NK-92 (cell line): ENCODE results near the gene DMRT1.

Experiments
- DNase-seq: peaks from one replicate; lab custom pipeline; 2025; ENCODE audit not compliant: unreplicated experiment; lab: John Stamatoyannopoulos, UW

DMRT1 gene

DNA sequence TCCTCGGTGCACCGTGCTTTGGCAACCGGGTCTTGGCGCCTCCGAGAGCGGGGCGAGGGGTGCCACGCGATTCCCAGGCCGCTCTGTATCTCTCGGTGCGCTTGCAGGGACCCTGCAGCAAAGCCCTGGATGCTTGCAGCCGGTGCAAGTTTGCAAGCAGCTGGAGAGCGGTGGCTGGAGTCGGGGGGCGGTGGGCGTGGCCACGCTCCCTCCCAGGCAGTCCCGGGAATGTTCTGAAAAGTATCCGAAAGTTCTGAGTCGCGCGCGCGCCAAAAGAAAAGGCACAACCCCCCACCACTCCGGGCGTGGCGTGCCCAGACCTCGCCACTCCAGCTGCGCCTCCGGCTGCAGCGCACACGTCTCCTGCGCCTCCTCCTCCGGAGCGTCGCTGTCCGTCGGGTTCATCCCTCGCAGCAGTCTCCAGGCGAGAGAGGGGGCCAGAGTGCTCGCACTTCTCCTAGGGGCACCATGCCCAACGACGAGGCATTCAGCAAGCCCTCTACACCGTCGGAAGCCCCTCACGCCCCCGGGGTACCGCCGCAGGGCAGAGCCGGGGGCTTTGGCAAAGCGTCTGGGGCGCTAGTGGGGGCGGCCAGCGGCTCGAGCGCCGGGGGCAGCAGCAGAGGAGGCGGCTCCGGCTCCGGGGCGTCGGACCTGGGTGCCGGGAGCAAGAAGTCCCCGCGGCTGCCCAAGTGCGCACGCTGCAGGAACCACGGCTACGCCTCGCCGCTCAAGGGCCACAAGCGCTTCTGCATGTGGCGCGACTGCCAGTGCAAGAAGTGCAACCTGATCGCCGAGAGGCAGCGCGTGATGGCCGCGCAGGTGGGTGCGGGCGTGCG is at the start of gene DMRT1:
Gene DMRT1 (plus strand): TSS at position 327 of the 839 bp plus-strand sequence. CDS start 142 bp downstream, at position 469.
- no peak for DNase-seq

- DNase-seq, result no peak
Measured at GRCh38 chr9:792331-793260, 48.9 kb upstream of the DMRT1 start.

DNA sequence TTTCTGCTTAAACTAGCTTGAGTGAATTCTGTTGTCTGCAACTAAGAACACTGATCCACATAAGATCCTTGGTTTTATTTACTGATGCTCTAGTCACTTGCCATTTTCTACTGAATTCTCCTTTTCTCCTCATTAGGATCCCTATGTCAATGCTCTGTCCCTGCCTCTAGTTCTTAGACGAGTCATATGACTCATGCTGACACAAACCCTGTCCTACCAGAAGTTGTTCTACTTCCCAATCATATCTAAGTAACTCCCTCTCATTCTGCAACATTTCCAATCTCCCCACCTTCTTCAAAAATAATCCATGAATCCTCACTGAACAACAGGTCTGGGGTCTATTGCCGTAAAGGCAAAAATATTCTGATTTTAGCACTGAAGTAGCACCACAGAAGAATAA is 47.1 kb upstream of the DMRT1 start:
- DNase-seq, result no peak

DNA sequence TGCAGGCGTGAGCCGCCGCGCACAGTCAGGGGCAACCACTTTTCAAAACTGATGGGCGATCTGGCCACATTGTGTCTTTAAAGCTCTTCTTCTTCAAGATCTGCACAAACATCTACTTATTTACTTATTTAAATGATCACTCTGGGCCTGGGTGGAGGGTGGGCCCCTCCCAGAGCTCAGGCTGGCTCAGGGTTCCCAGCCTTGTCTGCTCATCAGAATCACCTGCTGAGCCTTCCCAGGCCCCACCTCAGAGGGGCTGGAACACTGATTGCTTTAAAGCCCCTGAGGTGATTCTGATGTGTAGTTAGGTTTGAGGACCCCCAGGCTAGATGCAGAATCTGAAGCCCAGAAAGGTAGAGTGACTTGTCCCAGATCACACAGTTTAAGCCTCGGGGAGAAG is 45.6 kb upstream of the DMRT1 start:
- DNase-seq, result no peak

DNA sequence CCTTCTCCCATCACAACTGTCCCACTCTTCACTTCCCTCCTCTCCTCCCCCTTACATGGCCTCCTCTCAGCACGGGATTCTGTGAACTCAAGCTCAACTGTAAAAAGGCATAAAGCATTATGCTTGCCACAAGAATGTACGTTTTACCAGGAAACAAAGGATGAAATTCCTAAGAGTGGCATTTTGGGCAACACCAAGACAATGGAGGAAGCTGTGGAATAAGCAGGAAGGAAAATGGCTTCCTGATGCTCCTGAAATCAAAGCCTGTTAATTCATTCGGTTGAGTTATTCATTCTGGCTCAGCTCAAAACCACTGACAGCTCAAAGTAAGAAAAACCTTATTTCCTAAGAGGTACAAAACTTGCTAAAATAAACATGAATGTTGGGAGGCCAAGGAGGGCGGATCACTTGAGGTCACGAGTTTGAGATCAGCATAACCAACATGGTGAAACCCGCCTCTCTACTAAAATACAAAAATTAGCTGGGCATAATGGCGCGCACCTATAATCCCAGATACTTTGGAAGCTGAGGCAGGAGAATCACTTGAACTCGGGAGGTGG is 40.8 kb upstream of the DMRT1 start:
- no peak for DNase-seq

DNA sequence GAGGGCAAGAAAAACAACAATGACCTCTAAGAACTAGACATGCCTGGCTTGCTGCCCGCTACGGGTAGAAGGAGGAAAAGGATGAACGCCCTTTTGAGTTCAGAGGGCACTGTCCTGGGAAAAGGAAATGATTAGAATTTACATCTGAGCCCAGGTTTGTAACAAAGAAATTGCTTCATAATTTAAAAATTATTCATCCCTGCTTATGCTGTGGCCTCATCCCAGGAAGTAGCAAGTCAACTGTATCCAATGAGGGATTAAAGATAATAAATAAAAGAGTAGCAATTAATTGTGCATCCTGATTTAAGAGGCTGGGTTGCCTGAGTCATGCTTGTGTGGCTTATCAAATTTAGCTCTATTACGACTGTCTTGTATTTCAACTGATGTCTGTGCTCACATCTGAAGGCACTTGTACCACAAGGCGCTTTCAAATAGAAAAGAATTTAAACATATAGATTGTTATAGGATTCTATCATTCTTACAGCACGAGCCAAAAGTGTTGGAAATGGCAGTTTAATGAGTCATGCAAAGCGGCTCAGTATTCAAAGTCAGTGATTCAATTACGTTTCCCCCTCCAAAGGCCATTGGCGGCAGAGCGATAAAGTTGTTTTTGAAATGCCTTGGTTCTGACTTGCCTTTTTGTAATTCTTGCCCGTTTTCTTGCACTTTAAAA is 40.0 kb upstream of the DMRT1 start:
- no peak for DNase-seq

- DNase-seq, result no peak
Measured at GRCh38 chr9:804026-804425, 37.5 kb upstream of the DMRT1 start.

DNA sequence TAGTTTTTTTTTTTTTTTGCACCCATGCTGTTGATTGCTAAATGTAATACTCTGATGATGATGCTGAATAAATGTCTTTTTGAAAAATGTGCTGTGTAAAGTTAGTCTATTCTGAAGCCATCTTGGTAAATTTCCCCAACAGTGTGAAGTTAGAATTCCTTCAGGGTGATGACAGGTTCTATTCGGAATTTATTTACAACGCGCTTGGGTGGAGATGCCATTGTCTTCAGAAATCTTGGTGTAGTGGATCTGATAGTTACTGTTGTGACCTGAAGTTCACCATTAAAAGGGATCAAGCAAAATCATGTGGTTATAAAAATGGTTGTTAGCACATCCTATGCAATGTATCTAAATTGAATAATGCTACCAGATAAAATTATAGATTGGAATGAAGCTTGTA is 36.3 kb upstream of the DMRT1 start:
- no peak for DNase-seq

- DNase-seq, result no peak
Measured at GRCh38 chr9:806285-807156, 35.0 kb upstream of the DMRT1 start.

DNA sequence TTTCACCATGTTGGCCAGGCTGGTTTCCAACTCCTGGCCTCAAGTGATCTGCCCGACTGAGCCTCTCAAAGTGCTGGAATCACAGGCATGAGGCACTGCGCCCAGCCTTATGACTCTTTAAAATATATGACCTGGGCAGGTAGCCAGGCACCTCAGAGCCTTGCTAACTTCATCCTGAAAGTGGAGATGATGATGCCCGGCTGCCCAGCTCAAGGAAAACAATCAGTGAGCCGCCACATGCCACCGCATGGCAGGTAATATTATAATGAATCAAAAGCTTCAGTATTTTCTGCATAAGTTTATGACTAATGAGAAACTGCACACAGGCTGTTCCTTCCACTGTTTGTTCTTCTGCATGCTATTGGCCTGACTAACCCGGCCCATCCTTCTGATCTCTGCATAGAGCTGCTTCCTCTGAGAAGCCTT is 30.4 kb upstream of the DMRT1 start:
- no peak for DNase-seq

GRCh38 chr9:818958-819357 is 22.5 kb upstream of the DMRT1 start:
- DNase-seq, result no peak

- no peak for DNase-seq
Measured at GRCh38 chr9:826500-827280, 14.8 kb upstream of the DMRT1 start.

- no peak for DNase-seq
Measured at GRCh38 chr9:840343-840742, 1.2 kb upstream of the DMRT1 start.

DNA sequence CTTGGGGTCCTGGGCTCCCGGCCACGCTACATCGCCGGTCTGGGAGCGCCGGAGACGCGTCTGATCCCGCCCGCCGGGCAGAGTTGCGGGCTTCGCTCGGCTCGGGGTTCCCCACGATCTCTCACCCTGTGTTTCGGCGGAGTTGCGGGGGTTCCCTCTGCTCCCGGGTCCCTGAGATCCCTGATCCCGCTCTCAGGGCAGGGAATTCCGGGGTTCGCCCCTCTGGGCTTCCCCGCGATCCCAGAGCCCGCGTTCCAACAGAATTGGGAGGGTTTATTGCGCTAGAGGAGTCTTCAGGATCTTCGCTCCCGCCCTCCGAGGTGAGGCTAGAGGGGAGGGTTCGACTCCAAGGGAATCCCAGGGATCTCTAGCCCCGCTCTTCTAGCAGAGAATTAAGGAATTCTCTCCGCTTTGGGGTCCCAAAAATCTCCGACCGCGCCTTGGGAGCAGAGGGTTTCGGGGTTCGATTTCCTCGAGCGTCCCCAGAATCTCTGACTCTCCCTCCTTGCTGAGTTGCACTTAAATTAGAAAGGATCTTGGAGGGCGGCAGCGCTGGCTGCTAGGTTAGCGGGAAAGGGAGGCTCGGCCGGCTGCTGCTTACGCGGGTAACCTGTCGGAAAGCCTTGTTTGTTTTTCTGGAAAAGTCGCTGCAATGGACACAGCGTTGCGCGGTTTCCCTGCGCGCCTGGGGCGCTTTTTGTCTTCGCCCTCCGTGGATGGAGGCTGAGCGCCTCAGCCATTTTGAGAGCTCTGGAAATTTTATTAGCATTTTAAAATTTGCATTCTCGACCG is 1.3 kb downstream of the DMRT1 start:
- no peak for DNase-seq

DNA sequence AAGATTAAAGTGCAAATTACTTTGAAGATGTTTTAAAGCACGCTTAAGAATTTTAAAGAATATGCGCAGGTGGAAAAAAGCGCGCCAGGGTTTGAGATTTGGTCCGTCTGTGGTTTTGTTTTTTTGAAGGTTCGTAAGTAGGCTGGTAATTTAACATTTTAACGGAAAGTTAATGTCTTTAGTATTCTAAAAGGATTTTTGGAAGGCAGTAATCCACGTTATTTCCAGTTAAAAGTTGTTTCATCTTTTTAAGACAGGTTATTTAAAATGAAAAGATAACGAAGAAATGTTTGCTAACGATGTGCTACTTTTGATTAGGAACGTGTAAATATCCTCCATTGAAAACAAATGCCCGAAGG is 1.9 kb downstream of the DMRT1 start:
- DNase-seq, result no peak

- no peak for DNase-seq
Measured at GRCh38 chr9:846852-847251, 5.4 kb downstream of the DMRT1 start.

- DNase-seq, result no peak
Measured at GRCh38 chr9:847505-847904, 6.0 kb downstream of the DMRT1 start.

DNA sequence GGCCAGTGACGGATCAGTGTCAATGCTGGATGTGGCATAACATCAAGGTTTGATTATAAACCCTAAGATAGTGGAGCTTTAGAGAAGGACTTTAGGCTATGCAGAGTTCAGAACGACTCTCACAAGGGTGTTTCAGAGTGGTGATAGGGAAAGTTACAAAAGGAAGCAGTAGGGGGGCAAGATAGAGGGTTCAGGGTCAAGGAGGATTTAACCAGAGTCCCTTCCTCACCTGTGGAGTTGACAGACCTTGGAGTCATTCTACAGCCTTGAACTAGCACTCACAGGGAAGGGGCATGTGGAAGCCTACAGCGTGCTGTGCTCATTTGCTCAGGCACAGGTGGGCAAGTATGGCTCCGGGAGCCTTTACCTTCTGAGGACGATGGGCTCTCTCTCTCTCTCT is 7.9 kb downstream of the DMRT1 start:
- no peak for DNase-seq

- no peak for DNase-seq
Measured at GRCh38 chr9:852539-852938, 11.0 kb downstream of the DMRT1 start.
